ENCODE data around the gene SNTG2.

SNTG2 gene

DNA sequence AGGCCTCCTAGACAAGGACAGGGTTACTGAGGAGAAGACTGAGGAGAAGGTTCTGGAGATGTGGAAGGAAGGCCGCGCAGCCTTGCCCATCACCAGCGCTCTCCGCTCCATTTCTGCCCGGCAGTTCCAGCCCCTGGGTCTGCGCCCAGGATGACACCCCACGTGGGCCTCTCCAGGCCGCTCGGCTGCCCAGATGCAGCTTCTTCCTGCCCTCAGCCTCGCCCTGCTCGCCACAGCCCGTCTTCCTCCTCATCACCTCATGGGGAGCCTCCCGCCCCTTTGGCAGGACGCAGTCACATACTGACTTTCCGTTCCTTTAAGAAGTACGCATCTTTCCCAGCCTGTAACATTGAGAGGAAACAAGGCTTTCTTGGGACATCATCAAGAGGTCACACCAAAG is 37.1 kb downstream of the SNTG2 start:
- no peak for DNase-seq (ENCODE audit: low read depth in 2 of 2, low spot score in 1 of 2)

DNA sequence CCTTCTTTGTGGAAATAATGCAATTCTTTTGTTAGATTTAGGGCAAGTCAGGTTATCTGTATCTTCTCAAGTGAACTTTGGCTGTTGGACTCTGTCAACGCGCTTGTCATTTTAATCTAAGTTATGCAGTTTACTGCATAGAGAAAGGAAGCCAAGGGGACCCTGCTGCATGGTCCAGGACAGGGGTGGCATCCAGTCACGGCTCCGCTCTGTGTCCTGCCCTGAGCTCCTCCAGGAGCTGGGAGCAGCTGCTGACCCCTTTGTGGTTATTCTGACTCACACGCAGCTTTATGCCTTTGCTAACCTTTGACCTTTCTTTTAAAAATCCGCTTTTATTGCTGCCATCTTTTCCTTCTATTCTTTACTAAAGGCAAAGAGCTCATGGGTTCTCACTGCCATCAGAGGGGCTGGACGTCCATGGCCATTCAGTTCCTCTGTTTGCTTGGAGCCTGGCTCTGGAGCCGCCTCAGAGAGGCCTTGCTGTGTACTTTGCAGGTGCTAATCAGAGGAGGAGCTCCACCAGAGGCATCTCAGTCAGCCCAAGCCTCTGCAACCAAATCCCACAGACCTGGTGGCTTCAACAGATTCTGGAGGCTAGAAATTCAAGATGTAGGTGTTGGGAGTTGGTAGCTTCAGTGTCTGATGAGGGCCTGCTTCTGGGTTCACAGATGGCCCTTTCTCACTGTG is 39.3 kb downstream of the SNTG2 start:
- no peak for DNase-seq (ENCODE audit: low read depth in 2 of 2, low spot score in 1 of 2)

GRCh38 chr2:990970-991369 is 40.3 kb downstream of the SNTG2 start:
- DNase-seq (ENCODE audit: low read depth in 2 of 2, low spot score in 1 of 2) = no peak

DNA sequence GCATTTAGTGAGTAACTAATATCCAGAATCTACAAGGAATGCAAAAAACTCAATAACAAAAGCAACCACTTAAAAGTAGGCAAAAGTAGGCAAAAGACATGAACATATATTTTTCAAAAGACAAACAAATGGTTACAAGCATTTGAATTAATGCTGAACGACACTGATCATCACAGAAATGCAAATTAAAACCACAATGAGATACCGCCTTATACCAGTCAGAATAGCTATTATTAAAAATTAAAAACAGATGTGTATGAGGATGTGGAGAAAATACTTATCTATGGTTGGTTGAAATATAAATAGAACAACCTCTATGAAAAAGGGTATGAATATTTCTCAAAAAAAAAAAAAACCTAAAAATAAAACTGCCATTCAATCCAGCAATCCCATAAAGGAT is 51.7 kb downstream of the SNTG2 start:
- no peak for DNase-seq (ENCODE audit: low read depth in 2 of 2, low spot score in 1 of 2)

- no peak for DNase-seq (ENCODE audit: low read depth in 2 of 2, low spot score in 1 of 2)
Measured at GRCh38 chr2:1004398-1004797, 53.7 kb downstream of the SNTG2 start.

DNA sequence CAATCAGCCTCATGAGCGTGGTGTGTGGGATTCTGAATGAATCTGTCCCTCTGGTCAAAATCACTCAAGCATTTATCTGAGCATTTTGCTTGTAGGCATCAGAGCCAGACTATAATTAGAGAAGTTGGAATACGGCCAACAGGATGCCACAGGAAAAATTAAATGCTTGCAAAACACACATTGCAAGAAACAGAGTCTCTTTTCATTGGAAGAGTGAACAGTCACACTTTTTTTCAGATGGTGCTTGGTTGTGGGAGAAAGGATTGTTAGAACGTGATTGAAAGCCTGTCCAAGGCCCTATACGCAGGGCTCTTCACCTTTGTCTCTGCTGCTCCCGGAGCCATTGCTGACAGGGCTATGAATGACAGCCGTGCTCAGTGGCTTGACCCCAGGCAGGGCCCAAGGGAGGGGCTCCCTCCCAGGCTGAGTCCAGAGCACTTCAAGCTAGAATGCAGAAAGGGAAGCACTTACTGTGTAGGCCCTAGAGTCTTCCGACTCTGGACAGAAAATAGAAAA is 59.8 kb downstream of the SNTG2 start:
- no peak for DNase-seq (ENCODE audit: low read depth in 2 of 2, low spot score in 1 of 2)

DNA sequence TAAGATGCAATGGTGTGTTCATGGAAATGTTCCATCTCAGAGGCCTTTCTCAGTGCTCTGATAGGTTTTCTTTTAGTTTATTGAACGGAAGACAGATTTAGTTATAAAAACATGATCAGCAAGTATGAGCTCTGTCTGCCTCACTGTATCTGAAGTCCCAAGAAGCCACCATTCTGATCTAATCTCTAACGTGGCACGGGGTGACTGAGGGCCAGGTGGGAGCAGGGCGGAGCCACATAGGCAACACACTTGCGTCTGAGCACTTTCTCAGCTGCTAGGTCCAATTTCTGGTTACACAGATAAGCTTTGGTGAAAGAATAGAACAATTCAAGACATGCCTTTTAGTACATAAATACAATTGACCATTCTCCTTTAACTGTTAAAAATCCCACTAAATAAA is 60.4 kb downstream of the SNTG2 start:
- DNase-seq (ENCODE audit: low read depth in 2 of 2, low spot score in 1 of 2) = no peak

DNA sequence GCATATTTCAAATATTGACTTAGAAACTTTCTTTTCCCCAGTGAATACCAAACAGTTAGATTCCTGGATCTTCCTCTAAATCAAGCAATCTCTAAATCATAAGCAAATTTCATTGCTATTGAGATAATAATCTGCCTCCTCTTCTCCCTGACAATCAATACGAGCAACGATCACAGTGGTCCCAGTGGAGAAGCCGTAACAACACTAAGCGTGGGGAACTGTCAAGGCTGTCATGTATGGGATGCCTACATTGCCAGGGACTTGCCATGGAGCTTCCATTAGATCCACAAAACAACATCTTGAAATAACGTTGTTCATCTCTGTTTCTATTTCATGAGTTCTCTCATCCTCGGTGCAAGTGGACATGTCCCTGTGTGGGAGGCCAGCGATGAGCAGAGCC is 61.3 kb downstream of the SNTG2 start:
- no peak for DNase-seq (ENCODE audit: low read depth in 2 of 2, low spot score in 1 of 2)

- no peak for DNase-seq (ENCODE audit: low read depth in 2 of 2, low spot score in 1 of 2)
Measured at GRCh38 chr2:1014802-1015201, 64.2 kb downstream of the SNTG2 start.

DNA sequence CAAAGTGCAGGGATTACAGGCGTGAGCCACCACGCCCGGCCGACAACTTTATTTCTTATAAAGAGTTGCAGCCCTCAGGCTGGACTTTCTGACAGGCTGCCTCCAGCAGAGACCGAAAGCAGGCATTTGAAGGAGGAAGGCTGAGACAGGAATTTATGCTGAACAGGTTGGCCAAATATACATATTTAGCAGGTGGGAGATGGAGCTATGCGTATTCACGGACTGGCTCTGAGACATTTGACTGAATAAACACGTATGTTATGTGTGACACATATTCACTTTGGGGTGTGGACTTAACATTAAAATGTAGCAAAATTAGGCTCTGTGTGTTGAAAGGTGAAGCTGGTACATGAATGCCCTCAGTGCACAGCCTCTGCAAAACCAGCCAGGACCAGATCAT is 65.9 kb downstream of the SNTG2 start:
- no peak for DNase-seq (ENCODE audit: low read depth in 2 of 2, low spot score in 1 of 2)

DNA sequence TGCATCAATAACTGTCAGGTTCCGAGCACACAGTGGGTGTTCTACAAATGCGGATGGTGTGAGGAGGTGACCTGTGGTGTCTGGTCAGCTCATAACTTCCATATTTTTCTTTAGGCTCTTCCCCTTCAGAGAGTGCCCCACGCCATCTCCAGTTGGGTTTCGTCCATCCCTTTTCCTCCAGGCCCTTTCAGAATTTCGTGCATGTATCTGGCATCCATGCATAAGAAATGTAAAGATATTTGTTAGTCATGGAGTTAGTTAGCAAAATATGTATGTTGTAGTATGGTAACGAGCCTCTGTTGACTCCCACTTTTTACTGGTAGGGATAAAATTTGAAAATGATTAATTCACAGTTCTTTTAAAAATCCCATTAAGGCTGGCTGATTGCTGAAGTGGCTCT is 67.2 kb downstream of the SNTG2 start:
- no peak for DNase-seq (ENCODE audit: low read depth in 2 of 2, low spot score in 1 of 2)

DNA sequence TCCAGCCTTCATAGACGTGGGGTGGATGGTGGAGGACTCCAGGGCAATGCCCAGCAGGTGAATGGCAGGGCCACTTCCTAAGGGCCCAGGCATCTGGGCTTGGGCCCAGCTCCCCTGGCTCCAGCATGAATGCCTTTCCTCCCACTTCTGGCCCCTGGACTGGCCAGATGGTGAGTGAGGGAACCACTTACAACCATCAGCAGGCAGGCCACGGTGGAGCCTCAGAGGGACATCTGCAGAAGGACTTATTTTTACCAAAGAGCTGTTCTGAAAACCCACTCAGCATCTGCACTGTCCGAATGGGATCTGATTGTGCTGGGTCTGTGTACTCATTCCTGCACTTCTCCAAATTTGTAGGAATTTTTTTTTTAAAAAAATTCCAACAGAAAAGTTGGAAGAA is 69.6 kb downstream of the SNTG2 start:
- no peak for DNase-seq (ENCODE audit: low read depth in 2 of 2, low spot score in 1 of 2)

DNA sequence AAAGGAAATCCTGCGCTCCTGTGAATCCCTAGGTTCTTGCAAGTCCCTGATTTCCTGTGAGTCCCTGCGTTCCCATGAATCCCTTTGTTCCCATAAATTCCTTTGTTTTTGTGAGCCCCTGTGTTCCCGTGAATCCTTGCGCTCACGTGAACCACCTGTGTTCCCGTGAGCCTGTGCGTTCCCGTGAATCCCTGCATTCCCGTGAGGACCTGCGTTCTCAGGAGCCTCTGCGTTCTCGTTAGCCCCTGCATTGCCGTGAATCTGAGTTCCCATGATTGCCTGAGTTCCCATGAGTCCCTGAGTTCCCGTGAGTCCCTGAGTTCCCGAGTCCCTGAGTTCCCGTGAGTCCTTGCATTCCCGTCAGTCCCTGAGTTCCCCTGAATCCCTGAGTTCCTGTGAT is 71.5 kb downstream of the SNTG2 start:
- DNase-seq (ENCODE audit: low read depth in 2 of 2, low spot score in 1 of 2) = no peak

GRCh38 chr2:1024981-1025380 is 74.3 kb downstream of the SNTG2 start:
- no peak for DNase-seq (ENCODE audit: low read depth in 2 of 2, low spot score in 1 of 2)

- no peak for DNase-seq (ENCODE audit: low read depth in 2 of 2, low spot score in 1 of 2)
Measured at GRCh38 chr2:1026141-1026540, 75.5 kb downstream of the SNTG2 start.

- DNase-seq (ENCODE audit: low read depth in 2 of 2, low spot score in 1 of 2) = no peak
Measured at GRCh38 chr2:1028831-1029230, 78.2 kb downstream of the SNTG2 start.

GRCh38 chr2:1032030-1032429 is 81.4 kb downstream of the SNTG2 start:
- no peak for DNase-seq (ENCODE audit: low read depth in 2 of 2, low spot score in 1 of 2)

DNA sequence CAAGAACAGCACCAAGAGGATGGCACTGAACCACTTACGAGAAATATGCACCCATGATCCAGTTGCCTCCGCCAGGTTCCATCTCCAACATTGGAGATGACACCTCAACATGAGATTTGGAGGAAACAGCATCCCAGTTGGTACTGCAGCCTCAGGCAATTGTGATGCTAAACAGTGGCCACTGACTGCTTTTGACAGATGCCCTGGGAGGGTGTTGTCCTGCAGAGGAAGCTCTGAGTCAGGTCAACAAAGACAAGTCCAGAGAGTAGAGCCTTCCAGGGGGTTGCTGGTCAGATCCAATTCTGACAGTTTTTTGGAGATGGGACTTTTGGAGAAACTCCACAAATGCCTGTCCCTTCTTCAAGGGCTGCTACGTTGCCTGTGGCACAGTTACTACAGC is 82.4 kb downstream of the SNTG2 start:
- DNase-seq (ENCODE audit: low read depth in 2 of 2, low spot score in 1 of 2) = no peak

GRCh38 chr2:1037066-1037465 is 86.4 kb downstream of the SNTG2 start:
- no peak for DNase-seq (ENCODE audit: low read depth in 2 of 2, low spot score in 1 of 2)

DNA sequence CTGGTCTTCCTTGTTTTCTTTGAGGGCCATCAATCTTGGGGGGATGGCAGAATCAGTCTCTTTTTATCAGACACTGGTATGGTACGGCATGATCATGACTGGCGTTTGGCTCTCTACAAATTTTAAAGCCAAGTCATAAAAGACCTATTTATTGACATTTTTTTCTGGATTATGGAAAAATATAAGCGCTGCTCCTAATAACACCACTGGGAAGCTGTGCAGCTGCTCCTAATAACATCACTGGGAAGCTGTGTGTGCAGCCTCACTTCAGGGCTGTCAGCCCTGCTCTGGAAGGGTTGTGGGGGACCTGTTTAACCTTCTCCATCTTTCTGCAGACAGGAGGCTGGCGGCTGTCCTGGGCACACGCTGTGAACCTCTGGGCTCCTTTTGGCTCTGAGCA is 88.9 kb downstream of the SNTG2 start:
- no peak for DNase-seq (ENCODE audit: low read depth in 2 of 2, low spot score in 1 of 2)

DNA sequence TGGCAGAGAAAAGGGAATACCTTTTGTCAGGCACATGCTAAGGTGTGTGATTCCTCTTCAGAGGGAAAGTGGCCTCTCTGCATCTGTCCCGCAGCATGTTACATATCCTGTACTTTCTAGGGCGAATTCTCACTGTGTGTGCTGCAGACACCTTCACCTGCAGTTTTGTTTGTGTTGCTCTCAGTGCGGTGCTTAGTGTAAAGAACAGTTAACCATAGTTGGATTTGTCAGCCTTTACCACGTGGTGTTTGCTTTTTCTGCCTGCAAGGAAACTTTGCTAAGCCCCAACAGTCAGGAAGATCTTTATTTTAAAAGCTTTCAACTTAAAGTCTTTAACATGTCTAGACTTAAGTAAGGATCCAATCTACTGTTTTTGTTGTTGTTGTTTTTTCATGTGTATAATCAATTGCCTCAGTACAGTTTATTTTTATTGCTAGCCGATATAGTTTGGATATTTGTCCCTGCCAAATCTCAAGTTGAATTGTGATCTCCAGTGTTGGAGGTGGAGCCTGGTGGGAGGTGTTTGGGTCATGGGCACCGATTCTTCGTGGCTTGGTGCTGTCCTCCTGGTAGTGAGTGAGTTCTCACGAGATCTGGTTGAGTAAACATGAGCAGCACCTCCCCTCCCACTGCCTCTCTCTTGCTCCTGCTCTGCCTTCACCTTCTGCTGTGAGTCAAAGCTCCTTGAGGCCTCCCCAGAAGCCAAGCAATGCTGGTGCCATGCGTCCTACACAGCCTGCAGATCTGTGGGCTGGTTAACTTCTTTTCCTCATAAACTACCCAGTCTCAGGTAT is 90.6 kb downstream of the SNTG2 start:
- no peak for DNase-seq (ENCODE audit: low read depth in 2 of 2, low spot score in 1 of 2)

DNA sequence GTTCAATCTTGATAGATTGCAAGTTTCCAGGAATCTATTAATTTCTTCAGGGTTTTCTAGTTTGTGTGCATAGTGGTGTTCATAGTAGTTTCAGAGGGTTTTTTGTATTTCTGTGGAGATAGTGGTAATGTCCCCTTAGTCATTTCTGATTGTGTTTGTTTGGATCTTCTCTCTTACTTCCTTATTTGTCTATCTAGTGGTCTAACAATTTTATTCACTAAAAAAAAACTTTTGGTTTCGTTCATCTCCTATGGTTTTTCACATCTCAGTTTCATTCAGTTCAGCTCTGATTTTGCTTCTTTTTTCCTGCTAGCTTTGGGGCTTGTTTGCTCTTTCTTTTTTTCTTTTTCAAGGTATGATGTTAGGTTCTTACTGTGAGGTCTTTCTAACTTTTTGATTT is 94.5 kb downstream of the SNTG2 start:
- no peak for DNase-seq (ENCODE audit: low read depth in 2 of 2, low spot score in 1 of 2)

GRCh38 chr2:1046067-1046466 is 95.4 kb downstream of the SNTG2 start:
- DNase-seq (ENCODE audit: low read depth in 2 of 2, low spot score in 1 of 2) = no peak

Measured in stimulated activated CD8-positive, alpha-beta memory T cell treated with anti-CD3 and anti-CD28 coated beads, Interleukin-4, amount 100 ng/mL, for 4 hours (primary cell).